Kidney epithelial cell (primary cell): Measurements from ENCODE around the gene CCDC38. TPM values are rescaled to one million over a fixed set of nuclear protein-coding genes. Genes with fewer than 3 reads are reported as not detected.
"Not testable (repeated sequence)": the region's sequence is repeated elsewhere in the genome, so short reads cannot be mapped to it uniquely, and the experiment has no call there.

ENCODE experiments used
- DNase-seq: peaks from one replicate; pipeline ENCODE4 v3.0.0-alpha.2; 2010; ENCODE audit warnings: low read depth
- H3K27me3 ChIP-seq: 2 replicates; pipeline ENCODE4 v1.6.0; 2011; ENCODE audit warnings: low read length; ENCODE audit not compliant: control insufficient read depth, insufficient read depth
- H3K36me3 ChIP-seq: 2 replicates; pipeline ENCODE4 v1.5.1; 2011; ENCODE audit warnings: low read length; ENCODE audit not compliant: control insufficient read depth, insufficient read depth
- H3K4me3 ChIP-seq: 2 replicates; pipeline ENCODE4 v1.5.1; 2011; ENCODE audit warnings: low read depth, mild to moderate bottlenecking, control low read depth, low read length
- CTCF ChIP-seq: IDR thresholded peaks from 2 replicates; pipeline ENCODE4 v1.5.1; 2011; ENCODE audit warnings: mild to moderate bottlenecking, moderate library complexity, low read length, control low read depth, inconsistent platforms; ENCODE audit not compliant: insufficient read depth, poor library complexity, severe bottlenecking
- total RNA-seq: library from RNA; depleted of rRNA; stranded (reverse); fragments of >200 nt; gene quantifications from 2 replicates; pipeline ENCODE4 v1.2.3, GENCODE V29; 2015

The CCDC38 gene
- total RNA-seq, 1 donor from 2014 or later, result not detected

- Histone ChIP-seq H3K27me3 (peaks cover 2% of the 10 kb centered on the region), H3K36me3 (no peaks in the 10 kb centered on the region), H3K4me3 (no peak overlapping the region)
- DNase-seq, result no peak
- TF ChIP-seq CTCF, result no peak
Observed at GRCh38 chr12:95852133-95852532, 90.3 kb downstream of the CCDC38 start.

GRCh38 chr12:95851606-95852005, 90.8 kb downstream of the CCDC38 start:
- no peak overlapping the region for H3K4me3 ChIP-seq
- H3K27me3 ChIP-seq, result peaks cover 2% of the 10 kb centered on the region
- H3K36me3 ChIP-seq, result no peaks in the 10 kb centered on the region
- no peak for DNase-seq
- no peak for TF ChIP-seq CTCF

- TF ChIP-seq CTCF, result peak; percentile 54
- Histone ChIP-seq H3K36me3 (no peaks in the 10 kb centered on the region), H3K4me3 (no peak overlapping the region), H3K27me3 (peaks cover 2% of the 10 kb centered on the region)
- peak; percentile 49 for DNase-seq
Observed at GRCh38 chr12:95848575-95849388, 93.6 kb downstream of the CCDC38 start.

GRCh38 chr12:95842426-95842825, 100.0 kb downstream of the CCDC38 start:
- H3K27me3 ChIP-seq, H3K36me3 ChIP-seq, H3K4me3 ChIP-seq, DNase-seq: not testable (repeated sequence)

GRCh38 chr12:95838125-95838524, 104.3 kb downstream of the CCDC38 start:
- DNase-seq, result no peak

More at GRCh38 chr12:95838125-95838524, 104.3 kb downstream of the CCDC38 start:
- H3K36me3 ChIP-seq, result no peaks in the 10 kb centered on the region
- TF ChIP-seq CTCF, result no peak
- H3K27me3 ChIP-seq, result peaks cover 2% of the 10 kb centered on the region
- H3K4me3 ChIP-seq, result no peak overlapping the region
